Stimulated activated CD8-positive, alpha-beta memory T cell treated with anti-CD3 and anti-CD28 coated beads, Interleukin-15, amount 100 ng/mL, for 48 hours (primary cell): Measurements from ENCODE around the gene ASB7.

ENCODE experiments used
- DNase-seq, 2 donors: peaks; one replicate each; pipeline ENCODE4 v3.0.0-alpha.2; 2020; ENCODE audit warnings: low read depth in 2 of 2

The ASB7 gene

GRCh38 chr15:100597862-100598261 is 4.5 kb upstream of the ASB7 start:
- no peak for DNase-seq

GRCh38 chr15:100598655-100599054 is 3.7 kb upstream of the ASB7 start:
- no peak for DNase-seq

DNA sequence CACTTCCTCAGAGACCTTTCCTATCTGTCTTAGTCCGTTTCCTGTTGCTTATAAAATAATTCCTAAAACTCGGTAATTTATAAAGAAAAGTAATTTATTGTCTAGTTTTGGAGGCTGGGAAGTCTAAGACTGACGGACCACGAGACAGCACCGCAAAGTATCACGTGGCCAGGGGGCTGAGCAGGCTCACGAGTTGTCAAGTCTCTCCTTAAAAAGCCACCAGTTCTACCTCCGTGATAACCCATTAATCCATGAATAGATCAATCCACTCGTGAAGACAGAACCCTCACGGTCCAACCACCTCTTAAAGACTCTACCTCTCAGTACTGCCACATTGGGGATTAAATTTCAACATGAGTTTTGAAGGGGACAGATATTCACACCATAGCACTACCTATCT is 1.2 kb upstream of the ASB7 start:
- no peak for DNase-seq

DNA sequence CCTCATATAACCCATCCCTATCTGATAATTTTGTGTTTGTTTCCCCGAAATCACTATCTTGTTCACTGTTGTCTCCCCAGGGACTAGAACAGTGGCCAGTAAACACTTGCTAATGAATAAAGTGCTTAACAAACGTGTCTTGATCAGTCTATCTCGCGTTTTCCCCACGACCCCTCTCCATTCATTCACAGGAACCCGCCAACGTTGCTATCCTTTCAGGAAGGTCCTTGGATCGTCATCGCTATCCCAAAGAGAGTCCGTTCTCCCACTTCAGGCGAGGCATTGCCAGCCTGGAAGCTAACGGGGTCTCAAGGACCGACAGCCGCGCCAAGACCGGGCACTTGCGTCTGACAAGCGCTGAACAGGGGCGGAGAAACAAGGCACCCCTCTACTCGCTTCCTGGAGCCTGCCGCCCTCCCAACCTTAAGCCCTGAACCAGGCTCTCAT is 749 bp upstream of the ASB7 start:
- DNase-seq, result no peak

DNA sequence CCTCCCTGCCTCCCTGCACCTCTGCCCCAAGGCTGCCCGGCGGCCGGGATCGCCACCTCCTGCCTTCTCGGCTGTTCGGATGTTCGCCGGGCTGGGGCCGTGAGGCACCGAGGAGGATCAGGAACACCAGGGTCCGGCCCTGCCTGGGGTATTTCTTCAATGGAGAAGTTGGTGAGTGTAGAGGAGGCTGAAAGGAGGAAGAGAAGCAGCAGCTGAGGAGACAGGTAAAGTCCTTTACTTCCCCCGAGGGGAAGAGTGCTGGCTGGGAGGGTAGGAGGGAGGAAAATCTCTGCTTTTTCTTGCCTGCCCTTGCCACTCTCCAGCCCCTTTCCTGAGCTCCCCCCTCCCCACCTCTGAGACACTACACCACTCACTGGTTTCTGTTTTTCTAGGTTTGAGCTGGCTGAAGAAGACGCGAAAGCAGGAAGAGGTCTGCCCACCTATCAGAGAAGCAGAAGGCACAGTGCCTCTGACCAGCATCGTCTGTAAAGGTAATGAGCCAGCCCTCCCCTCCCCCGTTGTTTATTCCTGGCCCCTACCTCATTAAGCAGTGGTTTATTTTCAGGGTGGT is 519 bp downstream of the ASB7 start:
- DNase-seq, result peak in 1 of 2 donors; percentile 31

DNA sequence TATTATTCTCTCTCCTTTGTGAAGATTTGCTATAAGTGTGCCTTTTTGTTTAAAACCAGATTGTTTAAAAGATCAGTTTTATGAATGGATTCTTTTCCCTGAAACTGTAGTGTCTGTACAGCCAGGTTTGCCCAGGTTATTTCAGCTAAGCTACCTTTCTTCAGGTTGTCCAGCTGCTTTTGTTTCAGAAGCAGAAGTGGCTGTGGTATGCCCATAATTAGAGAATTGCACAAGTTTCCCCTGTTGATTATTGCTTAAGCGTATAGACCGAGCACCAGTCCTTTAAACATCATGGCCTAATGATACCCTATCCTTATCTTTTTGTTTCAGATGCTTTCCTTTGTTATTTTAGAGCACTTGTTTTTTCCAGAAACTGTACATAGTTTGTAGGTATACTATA is 10.2 kb downstream of the ASB7 start:
- no peak for DNase-seq

DNA sequence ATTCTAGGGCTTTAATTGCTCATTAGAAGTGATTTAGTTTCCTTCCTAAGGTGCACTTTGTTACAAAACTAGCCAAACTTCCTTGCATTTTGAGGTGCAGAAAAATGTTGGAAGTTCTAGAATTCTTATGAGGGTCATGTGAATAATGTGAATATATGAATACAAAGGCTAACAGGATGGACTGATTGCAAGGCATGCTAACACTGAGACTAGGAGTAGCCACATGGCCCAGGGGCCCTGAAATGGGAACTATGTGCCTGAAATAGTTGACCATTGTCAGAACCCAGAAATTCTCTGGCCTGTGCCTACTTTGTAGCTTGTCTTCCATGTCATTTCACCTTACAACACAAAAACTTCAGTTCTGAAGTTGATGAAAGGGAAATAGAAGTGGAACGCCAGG is 10.8 kb downstream of the ASB7 start:
- DNase-seq, result no peak

DNA sequence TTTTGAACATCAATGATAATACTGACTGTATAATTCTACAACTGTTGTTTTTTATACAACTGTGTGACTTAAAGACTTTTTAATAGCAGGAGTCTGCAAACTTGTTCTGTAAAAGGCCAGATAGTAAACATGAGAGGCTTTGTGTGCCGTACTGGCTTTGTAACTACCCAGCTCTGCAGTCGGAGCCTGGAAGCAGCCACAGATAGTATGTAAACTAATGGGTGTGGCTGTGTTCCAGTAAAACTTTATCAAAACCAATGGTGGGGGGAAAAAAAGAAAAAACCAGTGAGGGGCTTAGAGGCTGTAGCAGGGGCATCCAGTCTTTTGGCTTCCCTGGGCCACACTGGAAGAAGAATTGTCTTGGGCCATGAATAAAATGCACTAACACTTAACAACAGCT is 11.9 kb downstream of the ASB7 start:
- no peak for DNase-seq

DNA sequence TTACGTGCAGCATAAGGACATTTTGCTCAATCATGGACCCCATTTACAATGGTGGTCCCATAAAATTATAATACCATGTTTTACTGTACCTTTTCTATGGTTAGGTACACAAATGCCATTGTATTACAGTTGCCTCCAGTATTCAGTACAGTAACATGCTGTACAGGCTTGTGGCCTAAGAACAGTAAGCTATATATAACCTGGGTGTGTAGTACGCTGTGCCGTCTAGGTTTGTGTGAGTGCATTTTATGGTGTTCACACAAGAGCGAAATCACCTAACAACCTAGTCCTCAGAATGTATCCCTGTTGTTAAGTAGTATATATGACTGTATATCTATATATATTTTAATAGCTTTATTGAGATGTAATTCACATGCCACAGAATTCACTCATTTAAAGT is 12.5 kb downstream of the ASB7 start:
- DNase-seq, result no peak

- no peak for DNase-seq
Observed at GRCh38 chr15:100615801-100616200, 13.4 kb downstream of the ASB7 start.

GRCh38 chr15:100616700-100617099 is 14.3 kb downstream of the ASB7 start:
- DNase-seq, result no peak

- DNase-seq, result no peak
Observed at GRCh38 chr15:100623301-100623700, 20.9 kb downstream of the ASB7 start.

DNA sequence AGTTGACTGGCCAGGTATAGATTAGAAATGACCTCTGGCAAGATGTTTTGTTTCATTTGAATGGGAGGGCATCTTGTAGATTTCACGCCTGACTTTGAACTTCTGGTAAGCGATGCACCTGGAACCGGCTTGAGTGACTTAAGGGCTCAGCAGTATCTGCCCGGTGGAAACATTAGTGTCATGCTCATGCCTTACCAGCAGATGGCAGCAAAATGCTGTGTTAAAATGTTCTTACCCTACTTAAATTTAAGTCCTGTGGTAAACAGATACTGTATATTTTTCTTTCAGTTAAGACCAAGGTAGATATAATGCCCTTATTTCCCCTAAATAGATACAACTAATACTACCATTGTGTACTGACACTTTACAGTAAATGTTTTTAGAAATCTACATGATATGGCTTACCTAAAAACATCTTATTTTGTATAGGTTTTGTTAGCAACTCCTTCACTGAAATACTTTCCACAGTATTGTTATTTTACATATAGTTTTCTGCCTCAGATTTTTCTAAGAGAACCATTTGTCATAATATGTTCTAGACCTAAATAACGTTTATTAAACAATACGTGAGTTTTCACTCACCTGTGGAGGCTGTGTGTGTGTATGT is 25.5 kb downstream of the ASB7 start:
- DNase-seq, result peak; percentile 8 to 30

GRCh38 chr15:100628746-100629145 is 26.4 kb downstream of the ASB7 start:
- DNase-seq, result no peak

DNA sequence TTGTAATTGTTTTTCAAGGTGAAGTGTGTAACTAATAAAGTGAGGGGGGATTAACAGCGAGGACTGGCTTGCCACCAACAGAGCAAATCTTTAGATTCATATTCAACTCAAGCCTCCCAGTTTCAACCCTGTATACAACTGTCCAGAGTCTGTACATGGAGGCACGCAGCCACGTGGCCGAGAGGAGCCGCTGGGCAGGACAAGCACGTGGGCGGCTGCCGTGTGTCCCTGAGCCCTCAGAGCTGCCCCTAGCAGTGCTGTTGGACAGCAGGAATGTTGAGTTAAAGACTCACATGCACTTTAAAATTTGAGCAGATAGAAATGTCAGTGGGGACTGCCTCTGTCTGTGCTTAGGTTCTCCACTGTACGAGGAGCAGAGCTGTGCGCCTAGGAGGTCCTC is 29.4 kb downstream of the ASB7 start:
- DNase-seq, result no peak

GRCh38 chr15:100633763-100634075 is 31.3 kb downstream of the ASB7 start:
- DNase-seq, result no peak

DNA sequence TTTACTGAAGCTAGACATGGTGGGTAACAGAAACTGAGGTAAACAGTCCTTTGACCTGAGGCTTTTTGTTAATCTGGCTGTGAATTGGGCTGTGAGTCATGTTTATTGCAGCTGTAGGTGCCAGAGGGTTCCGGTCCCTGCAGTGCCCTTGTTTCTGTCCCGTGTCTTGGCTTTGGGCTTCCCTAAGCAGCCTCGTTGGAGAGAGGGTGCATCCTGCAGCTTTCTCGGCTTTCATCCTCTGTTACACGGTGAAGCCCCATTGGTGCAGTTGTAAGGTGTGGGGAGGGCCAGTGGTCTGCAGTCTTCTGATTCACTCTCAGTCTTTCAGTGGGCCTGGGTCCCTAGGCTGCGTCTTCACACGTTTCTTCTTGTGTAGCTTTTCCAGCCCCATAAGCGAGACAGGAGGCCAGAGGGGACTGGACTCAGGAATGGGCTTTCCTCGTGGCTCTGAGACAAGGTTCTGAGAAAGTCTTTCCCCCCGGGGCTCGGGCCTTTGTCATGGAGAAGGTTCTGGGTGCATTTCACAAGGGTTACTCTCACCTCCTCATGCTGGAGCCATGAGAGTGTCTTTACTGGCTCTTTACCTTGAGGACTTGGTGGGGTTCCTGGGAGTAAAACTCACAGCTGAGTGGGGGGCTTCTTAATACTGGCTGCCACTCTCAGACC is 33.1 kb downstream of the ASB7 start:
- no peak for DNase-seq

- no peak for DNase-seq
Observed at GRCh38 chr15:100638177-100638730, 35.9 kb downstream of the ASB7 start.

- no peak for DNase-seq
Observed at GRCh38 chr15:100642213-100642949, 40.0 kb downstream of the ASB7 start.

- DNase-seq, result no peak
Observed at GRCh38 chr15:100642950-100643338, 40.6 kb downstream of the ASB7 start.

GRCh38 chr15:100645671-100646070 is 43.3 kb downstream of the ASB7 start:
- no peak for DNase-seq

- DNase-seq, result no peak
Observed at GRCh38 chr15:100648951-100649350, 46.6 kb downstream of the ASB7 start.

DNA sequence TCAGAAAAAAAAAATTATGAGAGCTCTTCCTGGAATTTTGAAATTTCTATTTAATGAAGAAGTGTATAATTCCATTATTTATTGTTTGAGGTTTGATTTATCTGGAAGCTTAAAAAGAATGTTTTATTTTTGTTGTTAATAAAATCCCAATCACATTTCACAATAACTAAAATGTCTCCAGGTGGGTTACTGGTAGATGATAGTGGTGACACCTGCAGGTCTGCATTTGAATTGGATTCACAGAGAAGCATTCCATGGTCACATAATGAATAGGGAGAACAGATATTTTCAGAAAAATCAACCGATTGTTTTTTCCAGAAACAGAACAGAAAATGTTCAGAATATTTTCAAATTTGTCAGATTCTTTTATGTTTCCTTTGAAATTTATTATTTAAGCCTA is 48.3 kb downstream of the ASB7 start:
- DNase-seq, result no peak
